Gastroesophageal sphincter (tissue), 3 donors: ENCODE measurements around the gene NOSIP.

Experiments
- CTCF ChIP-seq, 4 experiments: fragments of 200-600 bp in 2 of 4; fragments of 450-650 bp in 2 of 4; sonication (generic) in 1 of 4; IDR thresholded peaks; one replicate each; pipeline ENCODE4 v1.5.1; 2017 to 2019; ENCODE audit warnings: antibody characterized with exemption in 4 of 4, mild to moderate bottlenecking in 2 of 4, moderate library complexity in 2 of 4
- EP300 ChIP-seq: sonication (generic); formaldehyde crosslinking; IDR thresholded peaks from one replicate; pipeline ENCODE4 v1.6.1; 2017; ENCODE audit warnings: antibody characterized with exemption, mild to moderate bottlenecking
- POLR2A ChIP-seq, 2 donors: fragments of 450-650 bp; IDR thresholded peaks; one replicate each; pipeline ENCODE4 v1.6.1; 2017; ENCODE audit warnings: antibody characterized with exemption in 2 of 2, mild to moderate bottlenecking in 2 of 2, moderate library complexity in 1 of 2
- POLR2AphosphoS5 ChIP-seq: sonication (generic); formaldehyde crosslinking; IDR thresholded peaks from one replicate; pipeline ENCODE4 v1.6.1; 2017; ENCODE audit warnings: antibody characterized with exemption

GRCh38 chr19:49593233-49594113, 13.1 kb upstream of the NOSIP start:
- TF ChIP-seq POLR2A (IDR thresholded peaks at IDR 0.05) (no peak), CTCF (IDR thresholded peaks at IDR 0.05) (no peak), POLR2AphosphoS5 (no peak), EP300 (no peak)
